Uterus (tissue), 2 donors: ENCODE measurements around the gene SCT.

Experiments
- CTCF ChIP-seq, 4 experiments: fragments of 200-600 bp in 2 of 4; fragments of 450-650 bp in 2 of 4; sonication (generic) in 2 of 4; IDR thresholded peaks; one replicate each; pipeline ENCODE4 v1.5.1; 2016 to 2019; ENCODE audit warnings: antibody characterized with exemption in 4 of 4, mild to moderate bottlenecking in 2 of 4, moderate library complexity in 1 of 4
- POLR2A ChIP-seq, 2 donors: fragments of 450-650 bp; IDR thresholded peaks; one replicate each; pipeline ENCODE4 v1.6.1; 2016; ENCODE audit warnings: antibody characterized with exemption in 2 of 2, mild to moderate bottlenecking in 1 of 2, moderate library complexity in 1 of 2

GRCh38 chr11:615504-616319 lies 11.3 kb downstream of the SCT start, which contains the start of gene IRF7:
- peak in 1 of 4 experiments; percentile 1 for TF ChIP-seq CTCF (IDR thresholded peaks at IDR 0.05)
- TF ChIP-seq POLR2A (IDR thresholded peaks at IDR 0.05) = peak; percentile 66 to 68
